Measurements from ENCODE around the gene HEG1.

The HEG1 gene

DNA sequence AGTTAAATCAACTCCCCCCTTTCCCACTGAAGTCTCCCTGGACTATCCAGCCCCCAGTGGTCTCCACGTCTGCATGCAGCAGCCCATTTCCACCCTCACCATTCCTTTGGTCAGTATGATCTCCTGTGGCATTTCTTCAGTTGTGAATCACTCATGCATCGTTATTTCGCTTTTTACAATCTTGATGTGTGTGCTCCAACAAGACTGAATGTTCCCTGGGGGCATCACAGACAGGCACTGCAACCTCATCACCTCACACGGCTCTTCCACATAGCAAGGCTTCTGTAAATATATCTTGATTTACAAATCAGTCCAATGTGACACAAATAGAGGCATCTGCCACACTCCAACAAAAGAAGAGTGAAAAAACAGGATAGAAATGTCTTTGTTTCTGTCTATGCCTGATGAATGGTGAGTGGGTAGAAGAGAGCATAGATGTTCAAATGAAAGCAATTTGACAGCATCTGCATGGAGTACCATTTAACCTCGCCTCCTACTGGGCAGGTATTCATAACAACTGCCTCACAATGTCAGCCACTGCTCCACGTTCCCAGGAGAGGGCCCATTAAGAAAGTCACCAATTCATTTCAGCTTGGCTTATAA is 5.2 kb downstream of the HEG1 start:
- no peak for DNase-seq (ENCODE audit: low read depth)

DNA sequence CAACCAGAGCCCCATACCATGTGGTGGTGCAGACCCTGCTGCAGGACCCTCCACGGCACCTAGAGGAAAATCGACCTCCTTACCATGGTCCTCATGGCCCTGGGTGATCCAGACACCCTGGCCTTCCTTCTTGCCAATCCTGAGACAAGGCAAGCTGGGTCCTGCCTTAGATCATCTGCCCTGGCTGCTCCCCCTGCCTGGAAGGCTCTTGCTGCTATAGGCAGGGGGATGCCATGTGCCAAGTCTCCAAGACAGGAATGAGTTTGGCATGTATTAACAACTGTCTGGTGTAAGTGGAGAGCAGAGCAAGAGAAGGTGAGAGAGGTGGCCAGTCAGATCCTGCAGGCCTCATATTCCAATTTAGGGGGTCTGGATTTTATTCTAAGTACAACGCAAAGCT is 7.5 kb downstream of the HEG1 start:
- DNase-seq (ENCODE audit: low read depth), result no peak

- DNase-seq (ENCODE audit: low read depth), result no peak
Observed at GRCh38 chr3:125045965-125046364, 9.8 kb downstream of the HEG1 start.

DNA sequence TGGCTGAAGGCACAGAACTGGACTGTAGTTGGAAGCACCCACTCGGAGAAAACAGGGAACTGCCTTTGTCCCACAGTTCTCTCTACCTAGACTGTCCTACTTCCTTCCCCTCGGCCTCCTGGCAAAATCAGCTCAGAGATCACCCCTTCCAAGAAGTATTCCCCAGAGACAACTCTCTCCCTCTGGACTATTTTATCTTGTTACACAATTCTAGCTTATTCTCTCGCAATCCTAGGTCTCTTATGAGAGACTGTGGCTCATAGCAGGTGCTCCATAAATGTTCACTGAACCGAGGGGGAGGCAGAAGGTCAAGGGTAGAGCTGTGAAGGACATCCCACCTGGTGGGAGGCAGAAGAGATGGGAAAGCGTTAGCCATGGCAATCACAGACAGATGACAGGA is 10.6 kb downstream of the HEG1 start:
- DNase-seq (ENCODE audit: low read depth), result no peak

DNA sequence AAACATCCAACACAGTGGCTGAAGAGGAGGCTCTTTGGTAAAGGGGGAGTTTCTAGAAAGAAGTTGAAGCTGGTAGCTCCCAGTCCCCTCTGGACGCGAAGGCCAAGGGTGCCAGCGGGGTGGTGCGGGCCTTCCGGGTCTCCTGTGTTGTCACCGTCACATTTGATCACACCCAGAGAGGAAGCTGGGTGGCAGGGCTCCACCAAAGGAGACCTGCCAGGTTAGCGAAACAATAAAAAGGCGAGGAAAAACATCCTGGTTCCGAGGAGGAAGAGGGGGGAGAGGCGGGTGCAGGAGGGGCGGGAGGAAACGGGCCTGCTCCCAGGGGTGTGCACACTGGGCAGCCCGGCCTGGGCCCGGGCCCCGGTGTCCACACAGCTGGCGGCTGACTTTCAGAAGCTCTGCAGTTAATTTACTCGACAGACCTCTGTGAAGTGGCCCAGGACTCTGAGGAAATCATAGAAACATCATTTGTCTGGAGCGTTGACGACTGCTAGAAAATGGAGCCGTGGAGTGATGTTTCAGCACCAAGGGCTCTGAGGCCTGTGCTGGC is 12.1 kb downstream of the HEG1 start:
- DNase-seq (ENCODE audit: low read depth), result no peak

DNA sequence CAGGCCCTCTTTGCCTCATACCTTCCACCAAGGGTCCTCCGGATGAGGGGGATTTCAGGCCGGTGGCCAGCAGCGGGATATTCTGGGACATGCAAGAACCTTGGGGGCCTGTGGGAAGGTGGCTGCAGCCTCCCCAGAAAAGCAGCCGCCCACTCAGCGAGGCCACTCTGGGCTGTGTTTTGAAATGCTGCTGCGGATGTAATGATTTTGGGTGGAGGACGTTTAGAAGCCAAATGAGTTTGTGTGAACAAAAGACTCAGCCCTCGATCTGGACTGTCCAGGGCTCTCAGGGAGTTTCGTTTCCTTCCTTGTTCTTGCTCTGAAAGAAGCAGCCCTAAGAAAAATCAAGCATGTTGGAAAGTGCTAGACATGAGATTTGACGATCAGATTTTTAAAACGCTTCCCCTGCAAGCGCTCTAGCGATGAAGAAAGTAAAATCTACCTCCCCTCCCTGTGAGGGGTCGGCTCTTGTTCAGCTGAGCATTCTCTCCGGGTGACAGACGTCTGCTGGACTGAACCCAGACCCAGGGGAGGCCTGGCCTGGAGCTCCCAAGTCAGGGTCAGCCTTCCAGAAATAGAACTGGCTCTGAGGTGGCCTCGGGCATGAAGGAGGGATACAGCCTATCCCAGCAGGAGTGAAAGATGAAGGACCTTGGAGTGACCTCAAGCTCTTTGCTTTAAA is 12.9 kb downstream of the HEG1 start:
- no peak for DNase-seq (ENCODE audit: low read depth)

- DNase-seq (ENCODE audit: low read depth), result no peak
Observed at GRCh38 chr3:125039131-125040100, 16.4 kb downstream of the HEG1 start.

- no peak for DNase-seq (ENCODE audit: low read depth)
Observed at GRCh38 chr3:125037498-125038150, 18.2 kb downstream of the HEG1 start.

DNA sequence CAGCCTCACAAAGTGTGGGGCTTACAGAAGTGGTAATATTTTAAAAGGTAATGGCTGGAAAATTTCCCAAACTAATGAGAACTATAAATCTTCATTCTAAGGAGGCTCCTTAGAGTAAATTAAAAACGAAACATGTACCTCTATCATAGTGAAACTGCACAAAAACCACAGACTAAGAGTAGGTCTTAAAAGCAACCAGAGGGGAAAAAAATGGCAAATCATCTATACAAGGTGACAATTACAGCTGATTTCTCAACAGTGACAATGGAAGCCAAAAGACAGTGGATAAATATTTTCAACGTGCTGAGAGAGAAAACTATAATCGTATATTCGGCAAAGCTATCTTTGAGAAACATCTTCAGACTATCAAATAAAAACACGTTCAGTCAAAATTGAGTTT is 20.6 kb downstream of the HEG1 start:
- DNase-seq (ENCODE audit: low read depth), result no peak

- DNase-seq (ENCODE audit: low read depth), result no peak
Observed at GRCh38 chr3:125033616-125034015, 22.2 kb downstream of the HEG1 start.

GRCh38 chr3:125033135-125033534 is 22.7 kb downstream of the HEG1 start:
- no peak for DNase-seq (ENCODE audit: low read depth)

GRCh38 chr3:125032683-125033082 is 23.1 kb downstream of the HEG1 start:
- no peak for DNase-seq (ENCODE audit: low read depth)

DNA sequence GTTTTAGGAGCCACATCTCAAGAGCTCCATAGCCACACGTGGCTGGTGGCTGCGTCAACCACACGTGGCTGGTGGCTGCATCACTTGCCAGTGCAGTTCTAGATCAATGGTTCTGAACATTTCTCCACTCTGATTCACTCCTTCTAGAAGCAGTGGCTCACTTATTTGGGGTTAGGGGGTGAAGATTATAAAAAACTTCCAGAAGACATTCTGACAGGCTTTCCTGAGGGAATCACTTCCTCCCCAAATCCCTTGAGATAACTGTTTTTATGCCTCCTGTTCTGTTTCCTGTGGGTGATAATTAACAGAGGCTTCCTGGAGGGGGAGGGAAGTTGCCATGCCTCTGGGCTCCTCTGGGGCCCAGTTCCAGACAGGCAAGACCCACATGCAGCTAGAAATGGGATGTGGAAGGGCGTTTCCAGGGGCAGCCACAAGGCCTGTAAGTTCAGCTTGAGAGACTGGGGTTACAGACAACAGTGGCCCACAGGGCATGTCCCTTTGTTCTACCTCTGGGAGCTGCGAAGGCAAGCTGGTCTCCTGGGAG is 23.6 kb downstream of the HEG1 start:
- no peak for DNase-seq (ENCODE audit: low read depth)

DNA sequence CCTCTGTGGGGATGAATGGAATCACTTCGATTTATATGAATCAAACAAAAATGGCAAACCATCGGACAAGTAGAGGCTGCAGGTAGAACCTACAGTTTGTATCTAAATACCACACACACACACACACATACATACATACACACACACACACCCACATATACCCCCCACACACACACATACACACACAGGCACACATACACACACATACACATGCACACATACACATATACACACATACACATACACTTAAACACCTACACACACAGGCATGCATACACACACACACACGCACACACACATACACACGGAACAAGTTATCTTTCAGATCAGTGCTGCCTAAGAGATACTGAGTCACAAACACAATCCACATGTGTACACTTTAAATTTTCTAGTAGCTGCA is 24.3 kb downstream of the HEG1 start:
- DNase-seq (ENCODE audit: low read depth), result no peak

DNA sequence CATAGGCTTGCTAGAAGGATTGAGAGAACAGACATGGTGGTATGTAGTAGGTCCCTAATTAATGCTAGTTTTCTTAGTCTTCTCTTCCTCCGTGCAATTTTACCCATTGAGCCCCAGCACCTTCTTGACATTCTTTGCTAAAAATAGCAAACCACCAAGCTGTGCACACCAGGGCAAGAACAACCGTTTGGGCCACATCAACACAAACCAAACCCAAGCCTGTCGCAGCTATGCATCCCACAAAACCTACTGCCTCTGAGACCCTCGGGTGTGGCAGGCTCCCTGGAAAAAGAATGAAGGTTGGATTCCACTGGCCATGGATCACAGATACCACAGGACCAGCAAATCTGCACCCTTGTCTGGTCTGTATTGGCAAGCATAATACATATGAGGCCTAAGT is 27.1 kb downstream of the HEG1 start:
- DNase-seq (ENCODE audit: low read depth), result no peak

- no peak for DNase-seq (ENCODE audit: low read depth)
Observed at GRCh38 chr3:125025642-125026041, 30.2 kb downstream of the HEG1 start.

GRCh38 chr3:125024817-125025216 is 31.0 kb downstream of the HEG1 start:
- DNase-seq (ENCODE audit: low read depth), result no peak

- no peak for DNase-seq (ENCODE audit: low read depth)
Observed at GRCh38 chr3:125023833-125024555, 31.8 kb downstream of the HEG1 start.

DNA sequence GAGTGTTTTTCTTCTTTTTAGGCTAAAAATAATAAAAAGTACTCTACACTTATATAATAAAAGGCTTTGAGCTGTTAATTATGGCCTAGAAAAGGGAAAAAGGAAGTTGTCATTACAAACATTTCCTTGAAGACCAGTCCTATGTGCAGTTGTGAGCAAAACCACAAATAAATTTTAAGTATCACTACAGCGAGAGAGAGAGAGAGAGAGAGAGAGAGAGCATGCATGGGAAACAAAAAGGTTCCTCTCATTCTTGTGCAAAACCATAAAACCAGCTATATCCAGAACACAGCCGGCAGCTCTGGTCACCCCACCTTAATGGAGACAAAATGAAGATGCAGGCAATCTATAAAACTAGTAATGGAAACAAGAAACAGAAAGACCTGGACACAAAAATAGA is 33.6 kb downstream of the HEG1 start:
- DNase-seq (ENCODE audit: low read depth), result no peak

DNA sequence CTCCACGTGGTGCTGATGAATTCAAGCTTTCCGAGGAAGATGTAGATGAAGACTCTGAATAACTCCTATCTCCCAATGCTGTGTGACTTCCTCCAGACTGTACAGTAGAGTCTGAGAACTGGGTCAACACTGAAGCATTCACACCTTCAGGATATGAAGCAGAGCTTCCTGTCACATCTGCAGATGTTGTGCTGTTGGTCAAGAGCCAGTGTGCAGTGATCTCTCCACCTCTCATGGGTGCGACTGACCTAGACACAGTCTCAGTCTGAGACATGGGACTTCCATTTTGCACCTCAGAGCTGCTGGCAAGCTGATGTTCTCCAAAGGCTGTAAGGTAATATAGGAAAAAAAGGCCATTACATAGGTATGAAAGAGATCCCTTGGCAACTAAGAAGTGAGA is 36.5 kb downstream of the HEG1 start:
- no peak for DNase-seq (ENCODE audit: low read depth)

- no peak for DNase-seq (ENCODE audit: low read depth)
Observed at GRCh38 chr3:125017406-125017805, 38.4 kb downstream of the HEG1 start.

All from GM04504 (cell line).